ENCODE measurements around the gene GSK3A.
"Not testable (repeated sequence)": the region's sequence is repeated elsewhere in the genome, so short reads cannot be mapped to it uniquely, and the experiment has no call there.

GSK3A gene

GRCh38 chr19:42267644-42268141 is 25.3 kb upstream of the GSK3A start:
- no peak for DNase-seq

- DNase-seq, result not testable (repeated sequence)
These were observed 24.7 kb upstream of the GSK3A start for GRCh38 chr19:42266928-42267603.

GRCh38 chr19:42266105-42266504 is 23.7 kb upstream of the GSK3A start:
- DNase-seq, result not testable (repeated sequence)

- no peak for DNase-seq
These were observed 19.4 kb upstream of the GSK3A start for GRCh38 chr19:42261763-42262162.

- not testable (repeated sequence) for DNase-seq
These were observed 15.4 kb upstream of the GSK3A start for GRCh38 chr19:42257842-42258241.

GRCh38 chr19:42255766-42256745 is 13.7 kb upstream of the GSK3A start:
- DNase-seq, result no peak

GRCh38 chr19:42254850-42255765 is 12.7 kb upstream of the GSK3A start, which contains the start of gene ERF:
ERF (minus strand) TSS chr19:42255128; CDS start chr19:42254999, 129 bp downstream.
- DNase-seq, result peak; percentile 94

GRCh38 chr19:42254089-42254849 is 11.9 kb upstream of the GSK3A start:
- peak; percentile 78 for DNase-seq

- DNase-seq, result peak; percentile 73
These were observed 11.1 kb upstream of the GSK3A start for GRCh38 chr19:42253245-42254088.

GRCh38 chr19:42252365-42253244 is 10.2 kb upstream of the GSK3A start:
- DNase-seq, result peak; percentile 30

GRCh38 chr19:42251572-42252358 is 9.4 kb upstream of the GSK3A start:
- no peak for DNase-seq

GRCh38 chr19:42250666-42251531 is 8.5 kb upstream of the GSK3A start:
- no peak for DNase-seq

GRCh38 chr19:42250183-42250665 is 7.8 kb upstream of the GSK3A start:
- no peak for DNase-seq

- no peak for DNase-seq
These were observed 7.4 kb upstream of the GSK3A start for GRCh38 chr19:42249769-42250168.

GRCh38 chr19:42249149-42249750 is 6.8 kb upstream of the GSK3A start:
- DNase-seq, result no peak

- no peak for DNase-seq
These were observed 6.1 kb upstream of the GSK3A start for GRCh38 chr19:42248270-42249148.

Data from activated CD4-positive, alpha-beta T cell treated with anti-CD3 and anti-CD28 coated beads, Interleukin-10, Interleukin-2, amounts not matched to agents 100 ng/mL and 50 ng/mL, durations not matched to agents 16 hours and 8 hours (primary cell).